HCT116 (cell line): ENCODE data around the gene DYNC2I2.

Experiments used
- CTCF ChIP-seq, 3 experiments: fragments of 200-600 bp in 1 of 3; sonication (generic) in 1 of 3; IDR thresholded peaks in 2 of 3; conservative IDR thresholded peaks in 1 of 3; 2 replicates each; pipeline ENCODE4 v1.5.1; 2012 to 2017; ENCODE audit warnings: low read depth in 2 of 3, low read length in 2 of 3, antibody characterized with exemption in 1 of 3, borderline replicate concordance in 1 of 3, control low read depth in 1 of 3, mild to moderate bottlenecking in 1 of 3, mixed read lengths in 1 of 3, mixed run types in 1 of 3, moderate library complexity in 1 of 3; ENCODE audit not compliant: insufficient read depth in 1 of 3
- EGR1 ChIP-seq: IDR thresholded peaks from 2 replicates; pipeline ENCODE4 v1.6.1; 2012; ENCODE audit warnings: low read depth
- EZH2 ChIP-seq: fragments of 200-600 bp; sonication (generic); IDR thresholded peaks from 2 replicates; pipeline ENCODE4 v1.6.1; 2017; ENCODE audit warnings: antibody characterized with exemption, mixed run types
- POLR2AphosphoS5 ChIP-seq: IDR thresholded peaks from 2 replicates; pipeline ENCODE4 v1.6.1; 2011; ENCODE audit warnings: mild to moderate bottlenecking, low read depth, low read length, moderate library complexity
- YY1 ChIP-seq: IDR thresholded peaks from 2 replicates; pipeline ENCODE4 v1.6.1; 2011; ENCODE audit warnings: low read length, low read depth, moderate library complexity, mild to moderate bottlenecking; ENCODE audit not compliant: insufficient replicate concordance; ENCODE audit errors: extremely low read depth

- TF ChIP-seq YY1 (no peak), EGR1 (no peak), CTCF (IDR thresholded peaks at IDR 0.05 in 2 of 3, conservative IDR thresholded peaks at IDR 0.05 in 1 of 3; ENCODE audit: borderline replicate concordance in 1 of 3, insufficient read depth in 1 of 3, low read depth in 2 of 3, low read length in 2 of 3) (no peak), POLR2AphosphoS5 (no peak), EZH2 (no peak)
Measured at GRCh38 chr9:128690684-128691034, 34.0 kb upstream of the DYNC2I2 start.
